Stomach (tissue), 9 donors: ENCODE data around the gene PLCB4. TPM values are rescaled to one million over a fixed set of nuclear protein-coding genes. Genes with fewer than 3 reads are reported as not detected.

Source experiments
- DNase-seq, 2 donors: peaks; one replicate each; pipeline versions ENCODE4 v3.0.0 to v3.0.0-alpha.2; 2013 to 2019
- H3K27ac ChIP-seq, 5 donors: fragments of 200-600 bp in 4 of 5; sonication (generic) in 4 of 5; one replicate each; pipeline ENCODE4 v1.5.1; 2013 to 2019; ENCODE audit warnings: mild to moderate bottlenecking in 1 of 5, moderate library complexity in 1 of 5
- H3K27me3 ChIP-seq, 3 donors: fragments of 200-600 bp; sonication (generic); one replicate each; pipeline ENCODE4 v1.5.1; 2017 to 2019; ENCODE audit warnings: mixed run types in 1 of 3
- H3K36me3 ChIP-seq, 4 donors: fragments of 200-600 bp; sonication (generic); 1 replicate in 3 of 4; 2 replicates in 1 of 4; pipeline ENCODE4 v1.5.1; 2016 to 2019
- H3K4me1 ChIP-seq, 4 donors: fragments of 200-600 bp; sonication (generic); one replicate each; pipeline ENCODE4 v1.5.1; 2016 to 2019
- H3K4me3 ChIP-seq, 4 donors: fragments of 200-600 bp; sonication (generic) in 3 of 4; one replicate each; pipeline ENCODE4 v1.5.1; 2016 to 2019; ENCODE audit warnings: mild to moderate bottlenecking in 1 of 4
- H3K9me3 ChIP-seq, 4 donors: fragments of 200-600 bp; sonication (generic); one replicate each; pipeline ENCODE4 v1.5.1; 2016 to 2019
- CTCF ChIP-seq, 7 experiments: fragments of 450-650 bp in 4 of 7; fragments of 200-600 bp in 3 of 7; sonication (generic) in 3 of 7; IDR thresholded peaks; one replicate each; pipeline ENCODE4 v1.5.1; 2016 to 2019; ENCODE audit warnings: antibody characterized with exemption in 7 of 7, control low read depth in 2 of 7, mild to moderate bottlenecking in 1 of 7
- EP300 ChIP-seq: sonication (generic); formaldehyde crosslinking; IDR thresholded peaks from one replicate; pipeline ENCODE4 v1.6.1; 2017; ENCODE audit warnings: antibody characterized with exemption
- POLR2A ChIP-seq, 4 donors: fragments of 450-650 bp; IDR thresholded peaks; one replicate each; pipeline ENCODE4 v1.6.1; 2016; ENCODE audit warnings: antibody characterized with exemption in 4 of 4, control low read depth in 2 of 4, mild to moderate bottlenecking in 1 of 4, moderate library complexity in 1 of 4
- POLR2AphosphoS5 ChIP-seq, 3 donors: sonication (generic); formaldehyde crosslinking; IDR thresholded peaks; one replicate each; pipeline ENCODE4 v1.6.1; 2016; ENCODE audit warnings: antibody characterized with exemption in 3 of 3
- WGBS, 5 donors: extraction: QIAGEN DNeasy Blood & Tissue Kit in 3 of 5; methylation state at CpG; one replicate each; pipeline versions ENCODE4 v1.1.5 to v1.1.7; 2013 to 2018; 5-methylcytosine and 5-hydroxymethylcytosine counted together
- intact Hi-C: fragments of 100-400 bp; cut with DNase I; formaldehyde crosslinking; loops from one replicate; pipeline ENCODE4 v1.15.1; 2023; ENCODE audit warnings: low total_unique reads
- polyA plus RNA-seq, 3 donors: library from polyadenylated mRNA; stranded (reverse); fragments of 200-250 nt; gene quantifications; one replicate each; pipeline ENCODE4 v1.2.3, GENCODE V29; 2013
- total RNA-seq, 5 donors: library from RNA; depleted of rRNA; stranded (reverse); fragments of >200 nt; gene quantifications; one replicate each; pipeline versions ENCODE4 v1.1.0 to v1.2.3, GENCODE V29; 2014 to 2016
- donor health status: healthy with polysubstance abuse.
- donor health status: Bipolar disorder and iron deficiency.
- donor health status: healthy.

PLCB4 gene
- total and polyA plus RNA-seq, 8 donors = 5.3 to 29.4 (median 22.3) TPM

GRCh38 chr20:9122571-9122970 is 53.7 kb downstream of the PLCB4 start:
- H3K4me1 ChIP-seq = peaks cover 0 to 27% (median 8%) of the 10 kb centered on the region in 4 donors
- no peak overlapping the region for H3K27ac ChIP-seq
- no peak overlapping the region for H3K4me3 ChIP-seq
- H3K9me3 ChIP-seq = no peaks in the 10 kb centered on the region
- H3K36me3 ChIP-seq = no peaks in the 10 kb centered on the region
- no peaks in the 10 kb centered on the region for H3K27me3 ChIP-seq
- TF ChIP-seq POLR2AphosphoS5 (IDR thresholded peaks at IDR 0.05) = no peak
- TF ChIP-seq POLR2A (IDR thresholded peaks at IDR 0.05) = no peak
- no peak for TF ChIP-seq EP300
- TF ChIP-seq CTCF (IDR thresholded peaks at IDR 0.05) = no peak
- no peak for DNase-seq
- WGBS, 5 donors = 78 to 99% (median 86%) methylated on average over 2 of the region's 2 CpGs
- intact Hi-C loops = no loop called here

DNA sequence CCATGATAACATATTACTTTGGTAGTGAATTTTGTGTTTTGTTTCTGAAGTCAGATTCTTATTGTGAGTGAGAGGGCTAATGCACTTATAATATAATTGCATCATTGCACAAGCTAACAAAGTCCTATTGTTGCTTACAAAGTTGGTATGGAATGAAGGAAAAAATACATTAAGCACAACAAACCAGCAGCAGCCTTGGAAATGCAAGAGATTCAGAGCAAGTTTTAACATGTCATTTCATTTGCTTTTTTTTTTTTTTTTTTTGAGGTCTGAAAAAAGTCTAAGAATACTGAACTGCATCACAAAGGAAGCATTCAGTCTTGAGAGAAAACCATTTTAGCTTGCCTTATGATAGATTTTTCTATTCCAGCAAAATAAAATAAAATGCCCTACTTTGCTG is 57.6 kb downstream of the PLCB4 start:
- peaks cover 0 to 9% (median 4%) of the 10 kb centered on the region in 4 donors for H3K4me1 ChIP-seq
- no peak for TF ChIP-seq CTCF (IDR thresholded peaks at IDR 0.05)
- no peak for TF ChIP-seq POLR2AphosphoS5 (IDR thresholded peaks at IDR 0.05)
- no peak for TF ChIP-seq POLR2A (IDR thresholded peaks at IDR 0.05)
- TF ChIP-seq EP300 = no peak
- DNase-seq = no peak
- no peak overlapping the region for H3K27ac ChIP-seq
- no peaks in the 10 kb centered on the region for H3K36me3 ChIP-seq
- intact Hi-C loops = no loop called here
- peaks cover 2 to 8% (median 6%) of the 10 kb centered on the region in 4 donors for H3K9me3 ChIP-seq
- H3K27me3 ChIP-seq = no peaks in the 10 kb centered on the region
- no peak overlapping the region for H3K4me3 ChIP-seq

DNA sequence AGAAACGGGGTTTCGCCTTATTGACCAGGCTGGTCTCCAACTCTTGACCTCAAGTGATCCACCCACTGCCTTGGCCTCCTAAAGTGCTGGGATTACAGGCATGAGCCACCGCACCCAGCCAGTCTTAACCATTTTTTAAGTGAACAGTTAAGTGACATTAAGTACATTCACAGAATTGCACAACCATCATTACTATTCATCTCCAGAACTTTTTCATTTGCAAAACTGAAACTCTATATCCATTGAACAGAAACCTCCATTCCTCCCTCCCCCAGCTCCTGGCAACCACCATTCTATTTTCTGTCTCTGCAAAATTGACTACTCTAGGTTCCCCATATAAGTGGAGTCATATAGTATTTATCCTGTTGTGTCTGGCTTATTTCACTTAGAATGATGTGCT is 59.7 kb downstream of the PLCB4 start:
- TF ChIP-seq POLR2A (IDR thresholded peaks at IDR 0.05) (no peak), POLR2AphosphoS5 (IDR thresholded peaks at IDR 0.05) (no peak), CTCF (IDR thresholded peaks at IDR 0.05) (no peak), EP300 (no peak)
- WGBS, 5 donors = 95 to 99% (median 97%) methylated on average over 3 of the region's 3 CpGs
- no peaks in the 10 kb centered on the region for H3K4me1 ChIP-seq
- H3K36me3 ChIP-seq = peaks cover 0 to 6% (median 0%) of the 10 kb centered on the region in 4 donors
- peaks cover 8 to 20% (median 12%) of the 10 kb centered on the region in 4 donors for H3K9me3 ChIP-seq
- H3K4me3 ChIP-seq = no peak overlapping the region
- no peaks in the 10 kb centered on the region for H3K27me3 ChIP-seq
- intact Hi-C loops = no loop called here
- H3K27ac ChIP-seq = no peak overlapping the region
- no peak for DNase-seq

GRCh38 chr20:9129756-9130155 is 60.9 kb downstream of the PLCB4 start:
- 68 to 73% (median 72%) methylated on average over 3 of the region's 3 CpGs for WGBS, 5 donors
- peaks cover 8 to 20% (median 12%) of the 10 kb centered on the region in 4 donors for H3K9me3 ChIP-seq
- peaks cover 0 to 6% (median 0%) of the 10 kb centered on the region in 4 donors for H3K36me3 ChIP-seq
- H3K27me3 ChIP-seq = no peaks in the 10 kb centered on the region
- DNase-seq = peak in 1 of 2 donors; percentile 14
- H3K27ac ChIP-seq = no peak overlapping the region
- H3K4me3 ChIP-seq = no peak overlapping the region
- no peak for TF ChIP-seq EP300
- TF ChIP-seq POLR2AphosphoS5 (IDR thresholded peaks at IDR 0.05) = no peak
- TF ChIP-seq POLR2A (IDR thresholded peaks at IDR 0.05) = no peak
- no peak for TF ChIP-seq CTCF (IDR thresholded peaks at IDR 0.05)
- intact Hi-C loops = no loop called here
- no peaks in the 10 kb centered on the region for H3K4me1 ChIP-seq
